ENCODE data around the gene EFR3B.

The EFR3B gene

GRCh38 chr2:25055376-25055920 lies 13.6 kb downstream of the EFR3B start:
- H3K36me3 ChIP-seq (ENCODE audit: insufficient read depth, low read length): no peaks in the 10 kb centered on the region
- H3K4me2 ChIP-seq (ENCODE audit: low read length): no peak overlapping the region

GRCh38 chr2:25056098-25056821 lies 14.4 kb downstream of the EFR3B start:
- Histone ChIP-seq H3K4me1 (ENCODE audit: control insufficient read depth, insufficient read depth, low read length) (no peaks in the 10 kb centered on the region), H3K4me2 (ENCODE audit: low read length) (no peak overlapping the region), H3K27me3 (ENCODE audit: control insufficient read depth, insufficient read depth, low read length) (peaks cover 5% of the 10 kb centered on the region), H3K4me3 (ENCODE audit: low read length) (no peak overlapping the region), H3K9ac (ENCODE audit: low read depth, low read length) (no peak overlapping the region), H3K36me3 (ENCODE audit: insufficient read depth, low read length) (no peaks in the 10 kb centered on the region), H3K9me3 (replicated peaks; ENCODE audit: low read length) (no peaks in the 10 kb centered on the region)

More at GRCh38 chr2:25055376-25055920, 13.6 kb downstream of the EFR3B start:
- Histone ChIP-seq H3K27me3 (ENCODE audit: control insufficient read depth, insufficient read depth, low read length) (peaks cover 5% of the 10 kb centered on the region), H3K4me1 (ENCODE audit: control insufficient read depth, insufficient read depth, low read length) (no peaks in the 10 kb centered on the region), H3K9me3 (replicated peaks; ENCODE audit: low read length) (no peaks in the 10 kb centered on the region), H3K9ac (ENCODE audit: low read depth, low read length) (no peak overlapping the region), H3K4me3 (ENCODE audit: low read length) (no peak overlapping the region)

GRCh38 chr2:25062511-25062917 lies 20.6 kb downstream of the EFR3B start:
- Histone ChIP-seq H3K4me3 (ENCODE audit: low read length) (no peak overlapping the region), H3K27me3 (ENCODE audit: control insufficient read depth, insufficient read depth, low read length) (no peaks in the 10 kb centered on the region)

GRCh38 chr2:25063876-25064660 lies 22.2 kb downstream of the EFR3B start:
- Histone ChIP-seq H3K9ac (ENCODE audit: low read depth, low read length) (no peak overlapping the region), H3K36me3 (ENCODE audit: insufficient read depth, low read length) (no peaks in the 10 kb centered on the region), H3K9me3 (replicated peaks; ENCODE audit: low read length) (peaks cover 4% of the 10 kb centered on the region), H3K4me2 (ENCODE audit: low read length) (no peak overlapping the region), H3K4me1 (ENCODE audit: control insufficient read depth, insufficient read depth, low read length) (peaks cover 8% of the 10 kb centered on the region), H3K27me3 (ENCODE audit: control insufficient read depth, insufficient read depth, low read length) (no peaks in the 10 kb centered on the region), H3K4me3 (ENCODE audit: low read length) (no peak overlapping the region)

More at GRCh38 chr2:25062511-25062917, 20.6 kb downstream of the EFR3B start:
- Histone ChIP-seq H3K4me1 (ENCODE audit: control insufficient read depth, insufficient read depth, low read length) (peaks cover 8% of the 10 kb centered on the region), H3K9me3 (replicated peaks; ENCODE audit: low read length) (peaks cover 4% of the 10 kb centered on the region), H3K9ac (ENCODE audit: low read depth, low read length) (no peak overlapping the region), H3K4me2 (ENCODE audit: low read length) (no peak overlapping the region), H3K36me3 (ENCODE audit: insufficient read depth, low read length) (no peaks in the 10 kb centered on the region)

- peaks cover 8% of the 10 kb centered on the region for H3K4me1 ChIP-seq (ENCODE audit: control insufficient read depth, insufficient read depth, low read length)
- H3K9ac ChIP-seq (ENCODE audit: low read depth, low read length): no peak overlapping the region
- H3K4me2 ChIP-seq (ENCODE audit: low read length): no peak overlapping the region
- H3K4me3 ChIP-seq (ENCODE audit: low read length): no peak overlapping the region
- H3K36me3 ChIP-seq (ENCODE audit: insufficient read depth, low read length): no peaks in the 10 kb centered on the region
- no peaks in the 10 kb centered on the region for H3K27me3 ChIP-seq (ENCODE audit: control insufficient read depth, insufficient read depth, low read length)
- peaks cover 4% of the 10 kb centered on the region for H3K9me3 ChIP-seq (replicated peaks; ENCODE audit: low read length)
These were observed 23.9 kb downstream of the EFR3B start for GRCh38 chr2:25065768-25066167.

- Histone ChIP-seq H3K36me3 (ENCODE audit: insufficient read depth, low read length) (no peaks in the 10 kb centered on the region), H3K4me2 (ENCODE audit: low read length) (no peak overlapping the region), H3K27me3 (ENCODE audit: control insufficient read depth, insufficient read depth, low read length) (peaks cover under 1% of the 10 kb centered on the region), H3K9me3 (replicated peaks; ENCODE audit: low read length) (peaks cover 4% of the 10 kb centered on the region), H3K4me1 (ENCODE audit: control insufficient read depth, insufficient read depth, low read length) (peaks cover 8% of the 10 kb centered on the region), H3K9ac (ENCODE audit: low read depth, low read length) (no peak overlapping the region), H3K4me3 (ENCODE audit: low read length) (no peak overlapping the region)
These were observed 24.6 kb downstream of the EFR3B start for GRCh38 chr2:25066455-25066854.

- H3K9me3 ChIP-seq (replicated peaks; ENCODE audit: low read length): peaks cover 4% of the 10 kb centered on the region
- no peaks in the 10 kb centered on the region for H3K36me3 ChIP-seq (ENCODE audit: insufficient read depth, low read length)
- H3K4me2 ChIP-seq (ENCODE audit: low read length): no peak overlapping the region
- peaks cover 6% of the 10 kb centered on the region for H3K27me3 ChIP-seq (ENCODE audit: control insufficient read depth, insufficient read depth, low read length)
- no peak overlapping the region for H3K4me3 ChIP-seq (ENCODE audit: low read length)
- peaks cover 8% of the 10 kb centered on the region for H3K4me1 ChIP-seq (ENCODE audit: control insufficient read depth, insufficient read depth, low read length)
- no peak overlapping the region for H3K9ac ChIP-seq (ENCODE audit: low read depth, low read length)
These were observed 26.3 kb downstream of the EFR3B start for GRCh38 chr2:25068217-25068616.

GRCh38 chr2:25071966-25072365 lies 30.1 kb downstream of the EFR3B start:
- Histone ChIP-seq H3K4me2 (ENCODE audit: low read length) (no peak overlapping the region), H3K9me3 (replicated peaks; ENCODE audit: low read length) (no peaks in the 10 kb centered on the region), H3K36me3 (ENCODE audit: insufficient read depth, low read length) (no peaks in the 10 kb centered on the region), H3K27me3 (ENCODE audit: control insufficient read depth, insufficient read depth, low read length) (peaks cover 23% of the 10 kb centered on the region), H3K4me3 (ENCODE audit: low read length) (no peak overlapping the region), H3K9ac (ENCODE audit: low read depth, low read length) (no peak overlapping the region), H3K4me1 (ENCODE audit: control insufficient read depth, insufficient read depth, low read length) (no peaks in the 10 kb centered on the region)

- no peak overlapping the region for H3K4me3 ChIP-seq (ENCODE audit: low read length)
- no peaks in the 10 kb centered on the region for H3K36me3 ChIP-seq (ENCODE audit: insufficient read depth, low read length)
- H3K4me2 ChIP-seq (ENCODE audit: low read length): no peak overlapping the region
- H3K9ac ChIP-seq (ENCODE audit: low read depth, low read length): no peak overlapping the region
- no peaks in the 10 kb centered on the region for H3K4me1 ChIP-seq (ENCODE audit: control insufficient read depth, insufficient read depth, low read length)
- H3K9me3 ChIP-seq (replicated peaks; ENCODE audit: low read length): no peaks in the 10 kb centered on the region
- H3K27me3 ChIP-seq (ENCODE audit: control insufficient read depth, insufficient read depth, low read length): peaks cover 25% of the 10 kb centered on the region
These were observed 30.7 kb downstream of the EFR3B start for GRCh38 chr2:25072606-25073005.

- Histone ChIP-seq H3K9ac (ENCODE audit: low read depth, low read length) (no peak overlapping the region), H3K4me2 (ENCODE audit: low read length) (no peak overlapping the region), H3K36me3 (ENCODE audit: insufficient read depth, low read length) (no peaks in the 10 kb centered on the region), H3K9me3 (replicated peaks; ENCODE audit: low read length) (no peaks in the 10 kb centered on the region), H3K27me3 (ENCODE audit: control insufficient read depth, insufficient read depth, low read length) (peaks cover 30% of the 10 kb centered on the region), H3K4me3 (ENCODE audit: low read length) (no peak overlapping the region), H3K4me1 (ENCODE audit: control insufficient read depth, insufficient read depth, low read length) (peaks cover 4% of the 10 kb centered on the region)
These were observed 31.1 kb downstream of the EFR3B start for GRCh38 chr2:25073025-25073424.

GRCh38 chr2:25073914-25074313 lies 32.0 kb downstream of the EFR3B start:
- H3K27me3 ChIP-seq (ENCODE audit: control insufficient read depth, insufficient read depth, low read length): peaks cover 32% of the 10 kb centered on the region
- no peak overlapping the region for H3K4me3 ChIP-seq (ENCODE audit: low read length)
- H3K4me1 ChIP-seq (ENCODE audit: control insufficient read depth, insufficient read depth, low read length): peaks cover 12% of the 10 kb centered on the region
- H3K9me3 ChIP-seq (replicated peaks; ENCODE audit: low read length): no peaks in the 10 kb centered on the region
- no peak overlapping the region for H3K9ac ChIP-seq (ENCODE audit: low read depth, low read length)
- H3K4me2 ChIP-seq (ENCODE audit: low read length): no peak overlapping the region
- no peaks in the 10 kb centered on the region for H3K36me3 ChIP-seq (ENCODE audit: insufficient read depth, low read length)
